Jurkat, Clone E6-1 (cell line): ENCODE measurements around the gene MED1. TPM values are rescaled to one million over a fixed set of nuclear protein-coding genes. Genes with fewer than 3 reads are reported as not detected.
A peak's percentile ranks its signal among the peaks of the same experiment; 100 is the strongest.
"Not testable (repeated sequence)": the region's sequence is repeated elsewhere in the genome, so short reads cannot be mapped to it uniquely, and the experiment has no call there.

ENCODE experiments used
- DNase-seq: peaks from one replicate; pipeline ENCODE4 v3.0.0-alpha.2; 2011; ENCODE audit warnings: low read depth, low spot score
- H3K4me3 ChIP-seq: 2 replicates; pipeline ENCODE4 v1.5.1; 2011; ENCODE audit warnings: mild to moderate bottlenecking, low read length, control low read depth, moderate library complexity
- polyA plus RNA-seq: library from polyadenylated mRNA; unstranded; fragments of >200 nt; gene quantifications from one replicate; pipeline ENCODE4 v1.2.1, GENCODE V29; 2012; ENCODE audit warnings: missing spikeins; ENCODE audit not compliant: insufficient read length, insufficient read depth

The MED1 gene
- 45.9 TPM for polyA plus RNA-seq

GRCh38 chr17:39450847-39451581, at the start of gene MED1:
TSS of gene MED1 (minus strand) at chr17:39451263. CDS start at chr17:39451062, 201 bp downstream.
- peak; percentile 98 for DNase-seq

GRCh38 chr17:39496921-39497320, 45.9 kb upstream of the MED1 start:
- not testable (repeated sequence) for DNase-seq, H3K4me3 ChIP-seq

More at GRCh38 chr17:39450847-39451581, at the start of gene MED1:
- H3K4me3 ChIP-seq = peak within 1 kb of the TSS; percentile 98

- DNase-seq = no peak
- no peak overlapping the region for H3K4me3 ChIP-seq
Measured at GRCh38 chr17:39487946-39488345, 36.9 kb upstream of the MED1 start.

GRCh38 chr17:39487490-39487889, 36.4 kb upstream of the MED1 start:
- not testable (repeated sequence) for DNase-seq, H3K4me3 ChIP-seq

- H3K4me3 ChIP-seq = no peak overlapping the region
- no peak for DNase-seq
Measured at GRCh38 chr17:39486242-39486641, 35.2 kb upstream of the MED1 start.

- no peak overlapping the region for H3K4me3 ChIP-seq
- no peak for DNase-seq
Measured at GRCh38 chr17:39485555-39485954, 34.5 kb upstream of the MED1 start.

- no peak overlapping the region for H3K4me3 ChIP-seq
- DNase-seq = no peak
Measured at GRCh38 chr17:39484178-39484577, 33.1 kb upstream of the MED1 start.

GRCh38 chr17:39483506-39483905, 32.4 kb upstream of the MED1 start:
- DNase-seq = no peak

GRCh38 chr17:39479631-39480030, 28.6 kb upstream of the MED1 start:
- not testable (repeated sequence) for H3K4me3 ChIP-seq, DNase-seq

More at GRCh38 chr17:39483506-39483905, 32.4 kb upstream of the MED1 start:
- no peak overlapping the region for H3K4me3 ChIP-seq

- no peak overlapping the region for H3K4me3 ChIP-seq
- no peak for DNase-seq
Measured at GRCh38 chr17:39473310-39473709, 22.2 kb upstream of the MED1 start.

- H3K4me3 ChIP-seq, DNase-seq: not testable (repeated sequence)
Measured at GRCh38 chr17:39468610-39469009, 17.5 kb upstream of the MED1 start.

- DNase-seq, H3K4me3 ChIP-seq: not testable (repeated sequence)
Measured at GRCh38 chr17:39464639-39465181, 13.6 kb upstream of the MED1 start.

- H3K4me3 ChIP-seq = peak overlapping the region; percentile 90
- DNase-seq = no peak
Measured at GRCh38 chr17:39462631-39463375, 11.7 kb upstream of the MED1 start.

GRCh38 chr17:39461926-39462569, 11.0 kb upstream of the MED1 start:
- H3K4me3 ChIP-seq = peak overlapping the region; percentile 90
- DNase-seq = no peak

GRCh38 chr17:39461113-39461925, 10.3 kb upstream of the MED1 start, which contains the start of gene CDK12:
TSS of gene CDK12 (plus strand) at chr17:39461486. CDS start at chr17:39462072, 586 bp downstream.
- H3K4me3 ChIP-seq = peak within 1 kb of the TSS; percentile 90
- DNase-seq = peak; percentile 99

- DNase-seq = no peak
- H3K4me3 ChIP-seq = no peak overlapping the region
Measured at GRCh38 chr17:39455919-39456318, 4.9 kb upstream of the MED1 start.

GRCh38 chr17:39450051-39450450, 1.0 kb downstream of the MED1 start:
- H3K4me3 ChIP-seq = peak overlapping the region; percentile 98
- DNase-seq = no peak

- no peak overlapping the region for H3K4me3 ChIP-seq
- no peak for DNase-seq
Measured at GRCh38 chr17:39447561-39447960, 3.5 kb downstream of the MED1 start.

- DNase-seq = no peak
- H3K4me3 ChIP-seq = no peak overlapping the region
Measured at GRCh38 chr17:39443326-39443725, 7.7 kb downstream of the MED1 start.
